ENCODE data around the gene OR4D2. TPM values are rescaled to one million over a fixed set of nuclear protein-coding genes. Genes with fewer than 3 reads are reported as not detected.
"Not testable (repeated sequence)": the region's sequence is repeated elsewhere in the genome, so short reads cannot be mapped to it uniquely, and the experiment has no call there.

Gene OR4D2
- polyA plus RNA-seq, 1 donor from 2014 or later: not detected

- no peaks in the 10 kb centered on the region for H3K9me2 ChIP-seq (ENCODE audit: insufficient read depth, low read length)
- no peak for TF ChIP-seq MXI1 (conservative IDR thresholded peaks at IDR 0.05; ENCODE audit: poor library complexity, severe bottlenecking)
- no peak for TF ChIP-seq POLR2AphosphoS5 (IDR thresholded peaks at IDR 0.05)
- TF ChIP-seq REST (IDR thresholded peaks at IDR 0.05; ENCODE audit: borderline replicate concordance): no peak
- no peak for TF ChIP-seq SMC3 (conservative IDR thresholded peaks at IDR 0.05; ENCODE audit: poor library complexity)
- TF ChIP-seq RAD21 (conservative IDR thresholded peaks at IDR 0.05): no peak
- no peak for TF ChIP-seq EZH2 (IDR thresholded peaks at IDR 0.05; ENCODE audit: borderline replicate concordance, insufficient read depth, low read length, poor library complexity, severe bottlenecking)
- TF ChIP-seq EP300 (conservative IDR thresholded peaks at IDR 0.05; ENCODE audit: poor library complexity, severe bottlenecking): no peak
- TF ChIP-seq CTCF (IDR thresholded peaks at IDR 0.05; ENCODE audit: poor library complexity, severe bottlenecking): no peak
- no peak for TF ChIP-seq TAF1 (IDR thresholded peaks at IDR 0.05; ENCODE audit: low read depth)
- no peak overlapping the region for H3K9ac ChIP-seq (ENCODE audit: low read length)
- H3K27ac ChIP-seq (ENCODE audit: low read length): no peak overlapping the region
- no peaks in the 10 kb centered on the region for H3K9me3 ChIP-seq (ENCODE audit: low read length)
- no peaks in the 10 kb centered on the region for H3K27me3 ChIP-seq (ENCODE audit: insufficient read depth, low read depth, low read length)
- no peaks in the 10 kb centered on the region for H4K20me1 ChIP-seq (ENCODE audit: insufficient read depth)
- no peaks in the 10 kb centered on the region for H3K79me2 ChIP-seq (replicated peaks; ENCODE audit: insufficient read depth, low read length)
- no peaks in the 10 kb centered on the region for H3F3A ChIP-seq (ENCODE audit: insufficient read depth, low read length, poor library complexity, severe bottlenecking)
- no peak overlapping the region for H2AFZ ChIP-seq (ENCODE audit: low read depth, low read length)
- no peaks in the 10 kb centered on the region for H3K36me3 ChIP-seq (ENCODE audit: insufficient read depth, low read length)
- no peak overlapping the region for H3K4me2 ChIP-seq (ENCODE audit: low read length)
- H3K4me3 ChIP-seq (ENCODE audit: low read length): no peak overlapping the region
Observed at GRCh38 chr17:58141505-58141904, 25.3 kb upstream of the OR4D2 start.

- not testable (repeated sequence) for H4K20me1 ChIP-seq (ENCODE audit: insufficient read depth); H3K27me3 ChIP-seq (ENCODE audit: insufficient read depth, low read depth, low read length); H3K4me2 ChIP-seq (ENCODE audit: low read length); H3K79me2 ChIP-seq (replicated peaks; ENCODE audit: insufficient read depth, low read length); H3K36me3 ChIP-seq (ENCODE audit: insufficient read depth, low read length); H3K4me3 ChIP-seq (ENCODE audit: low read length); H3K9me2 ChIP-seq (ENCODE audit: insufficient read depth, low read length); H3F3A ChIP-seq (ENCODE audit: insufficient read depth, low read length, poor library complexity, severe bottlenecking); H3K9ac ChIP-seq (ENCODE audit: low read length); H3K27ac ChIP-seq (ENCODE audit: low read length); H3K9me3 ChIP-seq (ENCODE audit: low read length); H2AFZ ChIP-seq (ENCODE audit: low read depth, low read length)
Observed at GRCh38 chr17:58143335-58143734, 23.4 kb upstream of the OR4D2 start.

GRCh38 chr17:58144801-58145200 is 22.0 kb upstream of the OR4D2 start:
- Histone ChIP-seq H3K4me3 (ENCODE audit: low read length) (no peak overlapping the region), H3K36me3 (ENCODE audit: insufficient read depth, low read length) (no peaks in the 10 kb centered on the region), H2AFZ (ENCODE audit: low read depth, low read length) (no peak overlapping the region)

More at GRCh38 chr17:58144801-58145200, 22.0 kb upstream of the OR4D2 start:
- Histone ChIP-seq H3K27me3 (ENCODE audit: insufficient read depth, low read depth, low read length) (peaks cover 6% of the 10 kb centered on the region), H3K79me2 (replicated peaks; ENCODE audit: insufficient read depth, low read length) (no peaks in the 10 kb centered on the region), H4K20me1 (ENCODE audit: insufficient read depth) (no peaks in the 10 kb centered on the region), H3K9me3 (ENCODE audit: low read length) (peaks cover 4% of the 10 kb centered on the region), H3F3A (ENCODE audit: insufficient read depth, low read length, poor library complexity, severe bottlenecking) (no peaks in the 10 kb centered on the region), H3K4me2 (ENCODE audit: low read length) (no peak overlapping the region), H3K27ac (ENCODE audit: low read length) (no peak overlapping the region), H3K9ac (ENCODE audit: low read length) (no peak overlapping the region), H3K9me2 (ENCODE audit: insufficient read depth, low read length) (no peaks in the 10 kb centered on the region)
- TF ChIP-seq EZH2 (IDR thresholded peaks at IDR 0.05; ENCODE audit: borderline replicate concordance, insufficient read depth, low read length, poor library complexity, severe bottlenecking): no peak
- no peak for TF ChIP-seq POLR2AphosphoS5 (IDR thresholded peaks at IDR 0.05)
- no peak for TF ChIP-seq REST (IDR thresholded peaks at IDR 0.05; ENCODE audit: borderline replicate concordance)

Data from neural cell (in vitro differentiated cells).